Activated CD4-positive, alpha-beta T cell treated with anti-CD3 and anti-CD28 coated beads for 1 hour (primary cell): ENCODE measurements around the gene SCUBE1.
A peak's percentile ranks its signal among the peaks of the same experiment; 100 is the strongest.

Experiments
- DNase-seq: peaks from one replicate; pipeline ENCODE4 v3.0.0-alpha.2; 2020

The SCUBE1 gene

DNA sequence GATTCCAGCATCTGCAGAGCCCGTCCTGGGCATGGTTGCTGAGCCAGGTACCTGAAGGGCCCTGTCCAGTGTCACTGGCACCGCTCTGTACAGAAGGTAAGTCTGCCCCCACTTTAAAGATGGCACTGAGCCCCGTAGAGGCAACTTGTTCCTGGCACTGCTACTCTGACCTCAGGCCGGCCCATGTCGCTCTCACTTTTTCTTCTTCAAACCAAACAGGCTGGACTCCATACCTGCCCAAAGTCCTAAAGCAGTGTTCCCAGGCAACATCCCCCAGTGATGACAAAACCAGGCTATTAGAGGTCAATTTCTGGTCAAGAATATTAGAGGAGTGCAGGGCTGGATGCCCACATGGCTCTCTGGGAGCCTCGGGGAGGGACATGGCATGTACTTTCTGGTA is 109.6 kb downstream of the SCUBE1 start:
- no peak for DNase-seq

DNA sequence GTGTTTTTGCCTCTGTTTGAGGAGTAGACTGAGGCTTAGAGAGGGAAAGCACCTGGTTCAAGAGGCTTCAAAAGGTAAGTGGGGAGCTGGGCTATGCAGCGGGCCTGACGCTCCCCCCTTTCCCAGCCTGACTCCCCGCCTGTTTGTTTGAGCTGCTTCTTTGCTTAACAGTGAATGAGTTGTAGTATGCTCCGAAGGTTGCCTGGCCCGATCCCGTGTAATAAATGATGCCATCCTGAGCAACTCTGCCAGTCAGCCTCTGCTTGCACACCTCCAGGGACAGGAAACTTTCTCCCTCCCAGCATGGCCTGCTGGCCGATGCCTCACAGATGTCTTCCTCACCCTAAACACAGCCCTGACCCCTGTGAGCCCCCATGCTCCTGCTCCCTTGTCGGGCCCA is 110.7 kb downstream of the SCUBE1 start:
- no peak for DNase-seq

GRCh38 chr22:43231724-43232034 is 111.5 kb downstream of the SCUBE1 start:
- DNase-seq, result no peak

- DNase-seq, result peak; percentile 53
Observed at GRCh38 chr22:43230971-43231723, 112.0 kb downstream of the SCUBE1 start.

- no peak for DNase-seq
Observed at GRCh38 chr22:43230571-43230970, 112.6 kb downstream of the SCUBE1 start.

DNA sequence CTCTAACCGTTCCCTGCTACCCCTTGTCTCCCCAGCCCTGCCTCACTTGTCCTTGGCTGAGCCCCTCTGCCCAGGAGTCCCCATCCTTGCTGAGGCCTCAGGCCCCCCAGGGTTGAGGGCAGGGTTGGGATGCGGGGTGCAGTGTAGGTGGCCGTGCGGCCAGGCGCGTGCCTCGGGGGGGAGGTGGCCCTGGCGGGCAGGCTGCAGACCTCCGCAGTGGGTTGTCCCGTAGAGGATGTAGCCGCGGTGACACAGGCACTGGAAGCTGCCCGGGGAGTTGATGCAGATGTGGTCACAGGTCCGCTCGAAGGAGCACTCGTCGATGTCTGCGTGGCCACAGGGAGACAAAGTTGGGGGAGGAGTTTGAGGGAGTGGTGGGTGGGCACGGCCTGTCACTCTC is 114.3 kb downstream of the SCUBE1 start:
- DNase-seq, result no peak

DNA sequence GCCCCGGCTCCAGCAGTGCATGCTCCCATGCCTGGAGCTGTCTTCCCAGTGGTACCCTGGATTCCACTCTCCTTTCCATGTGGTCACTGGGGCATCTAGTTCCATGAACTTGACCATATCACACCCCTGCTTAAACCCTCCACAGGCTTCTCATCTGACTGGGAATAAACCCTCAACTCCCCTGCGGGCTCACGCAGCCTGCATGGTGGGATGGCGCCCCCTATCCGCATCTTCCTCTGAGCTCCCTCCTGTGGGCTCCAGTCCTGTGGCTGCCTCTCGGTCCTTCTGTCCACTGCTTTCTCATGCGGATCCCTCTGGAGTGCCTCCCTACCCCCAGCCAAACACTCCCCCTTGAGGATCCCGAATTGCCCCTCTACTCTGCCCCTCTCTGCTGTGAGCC is 114.8 kb downstream of the SCUBE1 start:
- no peak for DNase-seq

DNA sequence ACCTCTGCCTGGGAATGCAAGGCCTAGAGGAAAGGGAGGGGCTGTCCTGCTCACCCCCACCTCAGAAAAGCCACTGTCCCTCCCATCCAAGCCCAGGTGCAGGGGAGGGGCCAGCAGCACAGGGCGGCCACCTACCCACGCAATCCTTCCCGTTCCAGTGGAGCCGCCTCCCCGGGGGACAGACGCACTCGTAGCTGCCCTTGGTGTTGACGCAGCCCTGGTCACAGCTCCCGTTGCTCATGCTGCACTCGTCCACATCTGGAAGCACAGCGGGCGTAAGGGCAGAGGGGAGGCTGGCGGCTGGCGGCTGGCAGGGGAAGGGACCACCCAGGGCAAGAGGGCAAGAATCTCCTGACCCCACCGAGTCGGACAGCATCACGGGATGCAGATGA is 115.9 kb downstream of the SCUBE1 start:
- no peak for DNase-seq

DNA sequence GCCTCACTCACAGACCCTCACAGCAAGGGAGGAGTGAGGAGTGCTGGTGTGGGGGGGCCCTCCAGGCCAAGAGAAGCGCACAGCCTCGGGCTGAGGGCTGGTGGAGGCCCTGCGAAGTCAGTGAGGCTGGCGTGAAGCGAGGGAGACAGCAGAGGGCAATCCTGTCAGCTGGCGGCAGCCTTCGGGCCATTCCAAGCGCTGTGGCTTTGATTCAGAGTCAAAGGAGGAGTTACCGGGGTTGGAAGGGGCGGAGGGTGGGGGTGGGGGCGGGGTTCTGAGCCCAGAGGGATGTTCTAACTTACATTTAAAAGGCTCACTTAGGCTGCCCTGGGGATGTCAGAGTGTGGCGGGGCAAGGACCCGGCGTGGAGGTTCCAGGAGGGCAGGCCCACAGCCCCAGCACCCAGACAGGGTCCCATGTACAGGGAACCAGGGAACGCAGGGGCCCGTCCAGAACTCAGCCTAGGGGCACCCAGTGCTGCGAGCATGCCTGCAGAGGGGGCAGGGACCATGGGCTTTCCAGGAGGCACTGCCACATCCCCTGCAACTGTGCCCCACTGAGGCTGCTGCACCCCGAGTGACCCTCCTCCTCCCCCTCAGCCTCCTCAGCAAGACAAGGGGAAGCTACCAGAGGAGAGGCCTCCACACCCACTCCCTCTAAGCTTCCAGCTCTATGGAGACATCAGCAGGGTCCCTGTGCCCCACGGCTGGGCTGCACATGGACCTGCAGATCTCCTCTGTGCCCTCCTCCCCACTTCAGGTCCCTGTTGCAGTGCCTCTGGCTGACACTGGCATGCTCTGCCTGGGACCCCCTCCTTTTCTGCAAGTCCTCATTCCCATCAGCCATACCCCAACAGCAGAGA is 116.6 kb downstream of the SCUBE1 start:
- DNase-seq, result no peak

DNA sequence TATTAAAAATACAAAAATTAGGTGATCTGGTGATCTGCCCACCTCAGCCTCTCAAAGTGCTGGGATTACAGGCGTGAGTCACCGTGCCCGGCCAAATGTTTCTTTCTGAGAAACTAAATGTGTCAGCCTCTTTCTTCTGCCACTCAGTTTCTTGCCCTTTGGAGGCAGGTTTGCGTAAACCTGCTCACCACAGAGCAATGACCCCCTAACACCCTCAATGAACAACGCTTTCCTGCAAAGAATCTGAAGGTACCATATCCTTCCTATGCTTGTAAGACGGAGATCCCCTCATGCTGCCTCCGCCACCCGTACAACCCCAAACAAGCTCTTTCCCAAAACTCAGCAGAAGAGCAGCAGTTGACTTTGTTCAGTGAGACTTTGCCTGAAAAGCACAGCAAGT is 117.6 kb downstream of the SCUBE1 start:
- no peak for DNase-seq

DNA sequence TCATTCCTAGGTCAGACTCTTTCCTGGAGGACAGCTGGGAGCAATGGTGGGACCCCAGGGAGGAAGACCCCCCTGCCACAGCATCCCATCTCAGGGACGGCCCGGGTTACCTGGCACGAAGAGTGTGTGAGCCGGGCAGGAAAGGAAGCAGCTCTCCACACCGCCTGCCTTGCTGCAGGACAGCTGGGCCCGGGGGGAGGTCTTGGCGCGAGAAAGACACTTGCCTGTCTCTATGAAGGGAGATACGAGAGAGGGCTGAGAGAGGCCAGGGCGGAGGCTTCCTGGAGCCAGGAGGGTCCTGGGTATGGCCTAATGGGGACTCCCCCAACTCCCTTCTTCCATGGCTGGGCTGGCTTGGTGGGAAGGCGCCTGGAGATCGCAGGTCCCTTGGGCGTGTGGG is 120.2 kb downstream of the SCUBE1 start:
- DNase-seq, result no peak

DNA sequence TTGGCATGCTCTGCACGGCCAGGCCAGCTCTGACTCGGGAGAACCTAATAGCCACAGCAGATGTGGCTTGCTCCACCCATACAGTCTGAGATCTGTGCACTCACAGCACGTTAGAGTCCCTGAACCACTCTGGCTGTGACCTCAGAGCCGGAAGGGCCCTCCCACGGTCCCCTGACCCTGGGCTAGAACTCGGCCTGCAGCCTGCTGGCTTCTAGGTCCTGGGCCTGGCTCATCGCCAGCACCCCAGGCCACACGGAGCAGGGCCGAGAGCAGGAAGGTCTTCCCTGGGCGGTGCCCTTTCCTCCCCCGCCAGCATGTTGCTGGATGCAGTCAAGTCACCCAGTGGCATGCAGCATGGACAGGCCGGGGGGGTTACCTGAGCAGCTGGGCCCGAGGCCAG is 120.9 kb downstream of the SCUBE1 start:
- DNase-seq, result no peak

DNA sequence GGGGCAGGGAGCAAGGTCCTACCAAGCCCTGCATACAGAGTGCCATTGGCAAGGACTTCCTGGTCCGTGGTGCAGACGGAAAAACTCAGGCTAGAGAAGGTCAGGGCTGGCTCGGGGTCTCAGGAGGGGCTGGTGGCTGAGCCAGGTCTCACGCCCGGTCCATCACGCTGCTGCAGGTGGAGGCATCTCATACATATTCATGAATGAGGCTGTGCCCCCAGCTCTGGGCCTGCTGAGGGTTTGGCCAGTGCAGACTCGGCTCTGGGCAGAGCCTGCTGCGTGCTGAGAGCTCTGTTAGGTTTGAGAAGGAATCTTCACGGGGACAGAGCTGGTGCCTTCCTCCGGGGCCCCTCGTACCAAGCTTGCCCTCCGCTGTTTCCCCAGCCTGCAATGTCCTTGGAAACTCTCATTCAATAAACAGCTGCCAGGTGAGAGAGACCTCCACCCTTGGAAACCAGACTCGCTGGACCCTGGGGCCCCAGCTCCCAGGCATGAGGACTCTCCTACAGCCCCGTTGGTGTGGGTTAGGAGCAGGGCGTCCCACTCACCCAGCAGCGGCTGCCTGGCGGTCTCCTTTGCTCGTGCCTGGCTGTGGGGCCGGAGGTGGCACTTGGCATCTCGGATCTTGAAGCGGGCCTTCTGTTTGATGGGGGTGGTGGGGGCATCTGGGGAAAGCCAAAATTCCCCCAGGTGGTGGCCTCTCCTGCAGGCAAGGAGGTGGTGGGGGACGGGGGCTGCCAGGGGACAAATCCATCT is 122.4 kb downstream of the SCUBE1 start:
- DNase-seq, result no peak

DNA sequence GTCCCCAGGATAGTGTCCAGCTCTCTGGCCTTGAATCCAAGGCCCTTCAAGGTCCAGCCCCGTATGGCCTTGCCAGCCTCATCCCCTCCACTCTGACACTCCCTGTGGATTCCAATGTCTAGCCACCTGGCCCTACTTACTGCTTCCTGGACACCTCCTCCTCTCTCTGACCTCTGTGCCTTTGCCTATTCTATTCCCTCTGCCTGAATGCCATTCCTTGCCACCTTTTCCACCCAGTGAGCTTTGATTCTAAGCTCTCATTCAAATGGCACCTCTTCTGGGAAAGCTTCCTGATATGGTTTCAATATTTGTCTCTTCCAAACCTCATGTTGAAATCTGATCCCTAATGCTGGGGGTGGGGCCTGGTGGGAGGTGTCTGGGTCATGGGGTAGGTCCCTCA is 124.4 kb downstream of the SCUBE1 start:
- no peak for DNase-seq

- DNase-seq, result no peak
Observed at GRCh38 chr22:43217285-43218030, 125.7 kb downstream of the SCUBE1 start.

- no peak for DNase-seq
Observed at GRCh38 chr22:43216738-43217137, 126.4 kb downstream of the SCUBE1 start.

GRCh38 chr22:43213962-43214361 is 129.2 kb downstream of the SCUBE1 start:
- no peak for DNase-seq

- DNase-seq, result no peak
Observed at GRCh38 chr22:43213051-43213450, 130.1 kb downstream of the SCUBE1 start.

DNA sequence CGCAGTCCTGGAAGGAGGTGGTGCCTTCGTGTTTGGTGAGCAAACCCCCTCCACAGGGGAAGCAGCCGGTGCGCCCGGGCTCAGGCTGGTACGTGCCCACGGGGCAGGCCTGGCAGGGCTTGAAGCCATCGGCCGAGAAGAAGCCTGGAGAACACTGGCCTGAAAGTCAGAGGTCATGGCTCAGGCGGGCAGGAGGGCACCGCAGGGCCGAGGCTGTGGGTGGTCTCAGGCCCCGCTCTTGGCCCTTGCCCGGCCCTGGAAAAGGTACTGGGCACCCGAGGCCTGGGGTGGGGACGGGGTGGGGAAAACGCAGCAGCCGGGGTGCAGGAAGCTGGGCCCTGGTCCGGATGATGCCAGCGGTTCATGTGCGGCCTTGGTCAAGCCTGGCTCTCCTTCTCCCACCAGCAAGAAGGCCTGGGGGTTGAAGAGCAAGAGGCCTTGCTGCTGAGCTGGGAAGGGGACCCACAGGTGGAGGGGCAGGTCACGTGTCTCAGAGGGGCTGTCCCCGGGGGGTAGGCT is 130.7 kb downstream of the SCUBE1 start:
- DNase-seq, result no peak

GRCh38 chr22:43211941-43212433 is 131.2 kb downstream of the SCUBE1 start:
- DNase-seq, result no peak

DNA sequence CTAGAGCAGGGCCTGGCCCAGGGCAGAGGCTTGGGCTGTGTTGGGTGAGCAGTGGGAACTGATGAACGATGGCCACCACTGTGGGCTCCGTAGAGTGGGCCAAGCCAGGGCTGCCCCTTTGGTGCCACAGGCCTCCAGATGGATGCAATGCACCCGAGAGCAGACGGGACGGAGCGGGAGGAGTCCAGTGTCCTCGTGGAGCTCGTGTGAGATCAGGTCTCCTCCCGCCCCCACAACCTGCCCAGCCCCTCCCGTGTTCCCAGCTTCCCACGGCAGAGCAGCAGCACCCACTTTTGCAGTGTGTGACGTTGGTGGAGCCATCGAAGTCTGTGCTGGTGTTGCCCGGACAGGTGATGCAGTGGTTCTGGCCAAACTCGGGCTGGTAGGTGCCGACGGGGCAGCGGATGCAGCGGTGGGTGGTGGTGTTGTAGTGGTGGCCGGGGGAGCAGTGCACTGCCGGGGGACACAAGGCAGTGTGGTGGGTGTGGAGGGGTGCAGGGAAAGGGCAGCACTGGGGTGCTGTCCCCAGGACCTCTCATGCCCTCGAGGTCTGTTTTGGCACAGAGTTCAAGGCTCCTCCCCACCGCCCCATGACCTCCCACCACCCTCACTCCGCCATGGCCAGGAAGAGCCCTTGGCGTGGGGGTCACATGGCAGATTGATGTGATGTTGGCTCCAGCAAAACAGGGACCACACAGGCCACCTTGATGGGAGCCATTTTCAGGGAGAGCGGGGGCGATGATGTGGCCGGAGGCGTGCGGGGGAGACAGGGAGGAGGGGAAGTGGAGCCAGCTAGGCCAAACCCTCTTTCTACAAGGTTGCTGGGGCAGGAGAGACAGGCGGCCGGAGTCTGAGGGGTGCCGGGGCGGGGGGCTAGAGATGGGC is 132.3 kb downstream of the SCUBE1 start:
- DNase-seq, result no peak

GRCh38 chr22:43209971-43210370 is 133.2 kb downstream of the SCUBE1 start:
- DNase-seq, result no peak
